Measurements from ENCODE around the gene TLR9.

Gene TLR9

DNA sequence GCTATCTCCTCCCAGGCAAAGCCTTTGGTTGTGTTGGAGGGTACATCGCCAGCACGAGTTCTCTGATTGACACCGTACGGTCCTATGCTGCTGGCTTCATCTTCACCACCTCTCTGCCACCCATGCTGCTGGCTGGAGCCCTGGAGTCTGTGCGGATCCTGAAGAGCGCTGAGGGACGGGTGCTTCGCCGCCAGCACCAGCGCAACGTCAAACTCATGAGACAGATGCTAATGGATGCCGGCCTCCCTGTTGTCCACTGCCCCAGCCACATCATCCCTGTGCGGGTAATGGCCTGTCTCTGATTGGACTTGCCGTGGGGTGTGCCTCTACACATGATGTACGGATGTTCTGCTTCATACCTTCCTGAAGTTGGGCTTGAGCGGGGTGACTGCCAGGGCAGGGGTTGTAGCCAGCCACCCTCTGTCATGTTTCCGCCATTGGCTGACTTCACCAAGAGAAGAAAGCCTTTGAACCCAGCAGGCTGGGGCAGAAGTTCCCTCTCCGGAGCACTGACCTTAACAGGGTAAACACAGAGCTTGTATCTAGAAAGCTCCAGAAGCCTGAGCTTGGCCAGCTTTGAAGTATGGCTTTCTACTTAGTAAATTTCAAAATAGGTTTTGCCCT, 14.1 kb downstream of the TLR9 start:
- DNase-seq = no peak

GRCh38 chr3:52210550-52211046, 14.8 kb downstream of the TLR9 start:
- no peak for DNase-seq

GRCh38 chr3:52210037-52210436, 15.4 kb downstream of the TLR9 start:
- no peak for DNase-seq

DNA sequence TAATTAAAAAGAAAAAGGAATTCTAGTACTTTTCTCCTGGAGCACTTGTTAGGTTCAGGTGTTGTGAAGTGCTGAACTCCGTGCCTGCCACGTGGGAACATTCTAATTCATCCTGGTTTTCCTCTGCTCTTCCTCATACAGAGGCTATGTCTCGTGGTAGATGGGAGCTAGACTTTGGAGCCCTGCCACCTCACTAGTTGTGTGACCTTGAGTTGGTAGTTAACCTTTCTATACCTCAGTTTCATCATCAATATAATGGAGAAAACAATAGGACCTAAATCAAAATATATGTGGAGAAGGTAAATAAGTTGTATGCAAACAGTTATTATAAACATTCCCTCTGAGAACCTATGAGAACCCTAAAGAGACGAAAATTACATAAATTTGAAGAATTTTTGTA, 16.9 kb downstream of the TLR9 start:
- DNase-seq = no peak

GRCh38 chr3:52205727-52206372, 19.6 kb downstream of the TLR9 start:
- DNase-seq = no peak

- peak; percentile 91 for DNase-seq
Observed at GRCh38 chr3:52204337-52205073, 20.9 kb downstream of the TLR9 start.

- no peak for DNase-seq
Observed at GRCh38 chr3:52203701-52204100, 21.7 kb downstream of the TLR9 start.

- no peak for DNase-seq
Observed at GRCh38 chr3:52202384-52203077, 22.9 kb downstream of the TLR9 start.

- DNase-seq = no peak
Observed at GRCh38 chr3:52200981-52201679, 24.3 kb downstream of the TLR9 start.

DNA sequence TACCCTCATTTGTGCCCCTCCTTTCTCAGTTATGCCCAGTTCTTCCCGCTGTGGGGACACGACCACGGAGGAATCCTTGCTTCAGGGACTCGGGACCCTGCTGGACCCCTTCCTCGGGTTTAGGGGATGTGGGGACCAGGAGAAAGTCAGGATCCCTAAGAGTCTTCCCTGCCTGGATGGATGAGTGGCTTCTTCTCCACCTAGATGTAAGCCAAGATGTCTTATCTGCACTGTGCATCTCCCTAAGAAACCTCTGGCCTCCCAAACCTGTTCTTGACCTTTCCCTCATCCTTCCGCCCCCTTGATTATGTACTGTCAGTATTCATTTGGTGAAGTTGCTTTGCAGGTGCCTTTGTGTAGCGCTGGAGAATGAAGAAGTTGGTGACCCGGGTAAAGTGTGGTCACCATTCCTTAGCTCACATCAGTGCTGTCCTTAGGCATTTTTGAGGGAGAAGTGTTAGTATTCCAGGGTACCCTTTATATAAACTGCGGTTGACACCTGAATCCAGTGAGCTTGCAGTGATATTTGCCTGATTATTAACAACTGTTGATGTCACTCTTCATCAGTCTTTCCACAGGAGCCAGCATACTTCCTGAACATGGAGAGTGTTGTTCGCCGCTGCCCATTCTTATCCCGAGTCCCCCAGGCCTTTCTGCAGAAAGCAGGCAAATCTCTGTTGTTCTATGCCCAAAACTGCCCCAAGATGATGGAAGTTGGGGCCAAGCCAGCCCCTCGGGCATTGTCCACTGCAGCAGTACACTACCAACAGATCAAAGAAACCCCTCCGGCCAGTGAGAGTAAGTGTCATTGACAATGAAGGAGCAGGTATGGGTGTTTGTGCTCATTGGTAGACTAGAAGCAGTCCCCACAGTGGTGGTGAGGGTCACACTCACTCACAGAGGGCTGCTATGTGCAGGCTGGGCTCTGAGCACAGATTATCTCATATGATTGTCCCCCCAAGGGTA, 26.5 kb downstream of the TLR9 start:
- no peak for DNase-seq

DNA sequence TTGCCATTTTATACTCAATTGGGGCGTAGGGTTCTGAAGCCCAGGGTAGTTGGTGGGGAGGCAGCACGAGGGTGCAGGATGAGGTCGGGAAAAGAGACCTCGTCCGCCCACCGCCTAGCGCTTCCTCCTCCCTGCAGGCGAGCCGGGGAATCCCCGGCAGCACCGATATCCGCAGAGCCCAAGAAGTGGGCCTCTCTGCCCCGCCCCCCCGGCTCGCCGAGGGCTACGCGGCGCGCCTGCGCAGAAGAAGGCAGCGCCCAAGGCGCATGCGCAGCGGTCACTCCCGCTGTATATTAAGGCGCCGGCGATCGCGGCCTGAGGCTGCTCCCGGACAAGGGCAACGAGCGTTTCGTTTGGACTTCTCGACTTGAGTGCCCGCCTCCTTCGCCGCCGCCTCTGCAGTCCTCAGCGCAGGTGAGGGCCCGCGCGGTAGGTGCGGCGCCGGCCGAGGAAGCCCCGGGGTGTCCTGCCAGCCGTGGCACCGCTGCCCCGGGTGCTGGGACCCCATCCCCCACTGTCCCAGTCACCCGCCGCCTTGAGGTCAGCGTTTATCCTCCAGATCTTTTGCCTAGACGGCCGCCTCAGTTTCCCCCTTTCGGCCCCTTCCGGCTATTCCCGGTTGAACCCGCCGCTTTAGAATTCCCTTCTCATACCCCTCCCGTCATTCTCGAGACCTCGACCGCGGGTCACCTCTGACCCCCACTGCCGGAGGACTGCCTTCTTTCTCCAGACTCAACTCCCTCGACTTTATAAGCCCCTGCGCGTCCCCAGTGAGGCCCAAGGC, 27.4 kb downstream of the TLR9 start, which contains the start of gene ALAS1:
Gene ALAS1, plus strand, starts transcription at position 319 of the 784 bp plus-strand sequence. CDS start 1,082 bp downstream, outside the sequence.
- DNase-seq = peak; percentile 86

GRCh38 chr3:52197499-52197841, 28.0 kb downstream of the TLR9 start:
- DNase-seq = no peak

GRCh38 chr3:52196977-52197376, 28.5 kb downstream of the TLR9 start:
- no peak for DNase-seq

GRCh38 chr3:52195823-52196331, 29.6 kb downstream of the TLR9 start:
- no peak for DNase-seq

DNA sequence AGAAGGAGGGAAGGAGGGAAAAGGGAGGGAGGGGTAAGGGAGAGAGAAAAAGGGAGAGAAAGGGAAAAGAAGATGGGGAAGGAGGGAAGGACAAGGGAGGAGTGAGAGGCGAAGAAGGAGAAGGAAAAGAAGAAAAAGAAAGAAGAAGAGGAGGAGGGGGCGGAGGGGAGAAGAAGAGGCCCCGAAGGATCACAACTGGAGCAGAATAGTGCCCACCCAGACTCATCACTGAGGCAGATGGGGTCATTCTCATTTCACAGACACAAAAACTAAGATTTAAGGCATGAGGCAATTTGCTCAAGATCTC, 30.2 kb downstream of the TLR9 start:
- no peak for DNase-seq

DNA sequence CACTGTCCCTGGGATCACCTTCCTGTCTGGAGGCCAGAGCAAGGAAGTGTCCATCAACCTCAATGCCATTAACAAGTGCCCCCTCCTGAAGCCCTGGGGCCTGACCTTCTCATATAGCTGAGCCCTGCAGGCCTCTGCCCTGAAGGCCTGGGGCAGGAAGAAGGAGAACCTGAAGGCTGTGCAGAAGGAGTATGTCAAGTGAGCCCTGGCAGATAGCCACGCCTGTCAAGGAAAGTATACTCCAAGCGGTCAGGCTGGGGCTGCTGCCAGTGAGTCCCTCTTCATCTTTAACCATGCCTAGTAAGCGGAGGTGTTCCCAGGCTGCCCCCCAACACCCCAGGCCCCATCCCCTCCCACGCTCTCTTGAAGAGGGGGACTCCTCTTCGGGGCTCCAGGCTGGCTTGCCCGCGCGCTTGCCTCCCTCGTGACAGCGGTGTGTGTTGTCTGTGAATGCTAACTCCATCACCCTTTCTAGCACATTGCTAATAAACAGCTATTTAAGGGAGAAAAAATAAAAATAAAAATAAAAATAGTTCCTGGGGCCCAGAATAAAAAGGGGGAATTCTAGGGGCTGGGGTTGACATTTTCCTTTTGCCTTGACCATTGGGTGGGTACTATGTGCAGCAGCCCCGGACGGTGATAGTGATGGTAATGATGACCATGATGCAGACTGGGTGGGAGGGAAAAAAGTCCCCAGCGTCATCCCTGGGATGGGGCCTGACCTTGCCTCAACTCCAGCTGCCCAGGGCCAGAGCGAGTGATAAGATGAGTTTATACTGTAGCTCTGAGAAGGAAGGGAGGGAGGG, 30.8 kb downstream of the TLR9 start:
- no peak for DNase-seq

DNA sequence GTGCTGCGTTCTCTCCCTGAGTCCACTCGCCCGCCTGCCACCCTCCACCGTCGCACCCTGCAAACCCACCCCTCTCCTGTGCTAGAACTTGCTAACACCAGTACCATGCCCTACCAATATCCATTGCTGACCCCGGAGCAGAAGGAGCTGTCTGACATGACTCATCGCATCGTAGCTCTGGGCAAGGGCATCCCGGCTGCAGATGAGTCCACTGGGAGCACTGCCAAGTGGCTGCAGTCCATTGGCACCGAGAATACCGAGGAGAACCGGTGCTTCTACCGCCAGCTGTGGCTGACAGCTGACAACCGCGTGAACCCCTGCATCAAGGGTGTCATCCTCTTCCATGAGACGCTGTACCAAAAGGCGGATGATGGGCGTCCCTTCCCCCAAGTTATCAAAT, 32.4 kb downstream of the TLR9 start:
- DNase-seq = no peak

GRCh38 chr3:52191663-52192062, 33.8 kb downstream of the TLR9 start:
- DNase-seq = no peak

GRCh38 chr3:52190294-52191074, 35.0 kb downstream of the TLR9 start:
- no peak for DNase-seq

All from NCI-H146 (cell line).